ENCODE measurements around the gene ORC3.

- TF ChIP-seq CTCF (IDR thresholded peaks at IDR 0.05; ENCODE audit: borderline replicate concordance, extremely low read depth, low read length, poor library complexity, severe bottlenecking) (no peak), EZH2 (IDR thresholded peaks at IDR 0.05; ENCODE audit: borderline replicate concordance, low read depth, low read length, severe bottlenecking) (no peak)
These were observed 65.0 kb downstream of the ORC3 start for GRCh38 chr6:87654875-87655454.

Measured in DND-41 (cell line).